Liver (tissue), 9 donors: ENCODE measurements around the gene MROH9. TPM values are rescaled to one million over a fixed set of nuclear protein-coding genes. Genes with fewer than 3 reads are reported as not detected.

ENCODE experiments used
- DNase-seq: peaks from one replicate; pipeline ENCODE4 v3.0.0-alpha.2; 2017; ENCODE audit warnings: low spot score
- H3K27ac ChIP-seq, 2 donors: one replicate each; pipeline ENCODE4 v1.7.0; 2013; ENCODE audit warnings: inconsistent platforms in 2 of 2, low read length in 2 of 2, control low read depth in 1 of 2, low read depth in 1 of 2, mild to moderate bottlenecking in 1 of 2
- H3K27me3 ChIP-seq, 4 donors: one replicate each; pipeline versions ENCODE4 v1.6.1 to v1.7.0; 2013; ENCODE audit warnings: low read length in 3 of 4, inconsistent platforms in 1 of 4, mild to moderate bottlenecking in 1 of 4, moderate library complexity in 1 of 4; ENCODE audit not compliant: control insufficient read depth in 4 of 4, insufficient read depth in 4 of 4
- H3K36me3 ChIP-seq, 4 donors: one replicate each; pipeline versions ENCODE4 v1.6.1 to v1.7.0; 2013; ENCODE audit warnings: low read length in 3 of 4, mild to moderate bottlenecking in 3 of 4, low read depth in 1 of 4, moderate library complexity in 1 of 4; ENCODE audit not compliant: control insufficient read depth in 4 of 4, insufficient read depth in 3 of 4
- H3K4me1 ChIP-seq, 4 donors: one replicate each; pipeline versions ENCODE4 v1.6.1 to v1.7.0; 2013; ENCODE audit warnings: low read length in 3 of 4, mild to moderate bottlenecking in 3 of 4, moderate library complexity in 1 of 4; ENCODE audit not compliant: control insufficient read depth in 4 of 4, insufficient read depth in 4 of 4
- H3K4me3 ChIP-seq, 3 donors: one replicate each; pipeline versions ENCODE4 v1.6.1 to v1.7.0; 2013; ENCODE audit warnings: low read length in 3 of 3, control low read depth in 1 of 3, low read depth in 1 of 3, mild to moderate bottlenecking in 1 of 3
- H3K9ac ChIP-seq, 2 donors: one replicate each; pipeline ENCODE4 v1.7.0; 2013; ENCODE audit warnings: low read length in 2 of 2, mild to moderate bottlenecking in 2 of 2, moderate library complexity in 2 of 2, control low read depth in 1 of 2, low read depth in 1 of 2
- H3K9me3 ChIP-seq, 4 donors: one replicate each; pipeline versions ENCODE4 v1.6.1 to v1.7.0; 2013; ENCODE audit warnings: low read length in 3 of 4; ENCODE audit not compliant: control insufficient read depth in 4 of 4
- EGR1 ChIP-seq, 2 donors: IDR thresholded peaks; 2 replicates each; pipeline ENCODE4 v1.6.1; 2016 to 2018; ENCODE audit warnings: antibody characterized with exemption in 2 of 2, low read depth in 2 of 2
- FOXA1 ChIP-seq: IDR thresholded peaks from 2 replicates; pipeline ENCODE4 v1.6.1; 2016; ENCODE audit warnings: antibody characterized with exemption
- GABPA ChIP-seq, 2 donors: IDR thresholded peaks in 1 of 2; conservative IDR thresholded peaks in 1 of 2; 2 replicates each; pipeline ENCODE4 v1.6.1; 2016; ENCODE audit warnings: antibody characterized with exemption in 2 of 2, mild to moderate bottlenecking in 1 of 2, moderate library complexity in 1 of 2
- HNF4G ChIP-seq: IDR thresholded peaks from 2 replicates; pipeline ENCODE4 v1.6.1; 2016; ENCODE audit warnings: antibody characterized with exemption
- JUND ChIP-seq, 2 donors: IDR thresholded peaks; 2 replicates each; pipeline ENCODE4 v1.6.1; 2016; ENCODE audit warnings: antibody characterized with exemption in 2 of 2
- RAD21 ChIP-seq, 2 donors: IDR thresholded peaks; 2 replicates each; pipeline ENCODE4 v1.6.1; 2016; ENCODE audit warnings: antibody characterized with exemption in 2 of 2, mild to moderate bottlenecking in 2 of 2
- RXRA ChIP-seq, 2 donors: IDR thresholded peaks; 2 replicates each; pipeline ENCODE4 v1.6.1; 2017 to 2018; ENCODE audit warnings: antibody characterized with exemption in 2 of 2, mild to moderate bottlenecking in 1 of 2
- SP1 ChIP-seq: IDR thresholded peaks from 2 replicates; pipeline ENCODE4 v1.6.1; 2018; ENCODE audit warnings: antibody characterized with exemption, mild to moderate bottlenecking
- TAF1 ChIP-seq: conservative IDR thresholded peaks from 2 replicates; pipeline ENCODE4 v1.6.1; 2016; ENCODE audit warnings: antibody characterized with exemption, mild to moderate bottlenecking
- YY1 ChIP-seq: IDR thresholded peaks from 2 replicates; pipeline ENCODE4 v1.6.1; 2016; ENCODE audit warnings: antibody characterized with exemption, mild to moderate bottlenecking
- WGBS: extraction: QIAGEN DNeasy Blood & Tissue Kit; methylation state at CpG from one replicate; pipeline ENCODE4 v1.1.7; 2013; 5-methylcytosine and 5-hydroxymethylcytosine counted together
- polyA plus RNA-seq, 2 donors: library from polyadenylated mRNA; stranded (reverse) in 1 of 2; unstranded in 1 of 2; fragments of 200-250 nt in 1 of 2; fragments of >200 nt in 1 of 2; fragmentation: Nextera tagmentation in 1 of 2; extraction: Ambion mirVana in 1 of 2; gene quantifications; one replicate each; pipeline versions ENCODE4 v1.2.1 to v1.2.3, GENCODE V29; 2013 to 2015
- total RNA-seq, 2 donors: library from RNA; depleted of rRNA; stranded (reverse); fragments of >200 nt; gene quantifications; one replicate each; pipeline ENCODE4 v1.2.3, GENCODE V29; 2014
- TF ChIP-seq, protein P1 (sequence below): IDR thresholded peaks from 2 replicates; pipeline ENCODE4 v1.6.1; 2016; ENCODE audit warnings: antibody characterized with exemption, mild to moderate bottlenecking
- TF ChIP-seq, protein P2 (sequence below): fragments of 150-350 bp; IDR thresholded peaks from 2 replicates; pipeline ENCODE4 v1.5.1; 2017; ENCODE audit warnings: improper control_type of control experiment, low read depth, low read length; ENCODE audit not compliant: missing input control
- TF ChIP-seq, protein P3 (sequence below): IDR thresholded peaks from 2 replicates; pipeline ENCODE4 v1.6.1; 2016; ENCODE audit warnings: antibody characterized with exemption
- donor health status: healthy.
- donor health status: healthy.
- donor health status: healthy.
- donor health status: healthy.
- donor health status: healthy.

Gene MROH9
- total and polyA plus RNA-seq, 4 donors = not detected

DNA sequence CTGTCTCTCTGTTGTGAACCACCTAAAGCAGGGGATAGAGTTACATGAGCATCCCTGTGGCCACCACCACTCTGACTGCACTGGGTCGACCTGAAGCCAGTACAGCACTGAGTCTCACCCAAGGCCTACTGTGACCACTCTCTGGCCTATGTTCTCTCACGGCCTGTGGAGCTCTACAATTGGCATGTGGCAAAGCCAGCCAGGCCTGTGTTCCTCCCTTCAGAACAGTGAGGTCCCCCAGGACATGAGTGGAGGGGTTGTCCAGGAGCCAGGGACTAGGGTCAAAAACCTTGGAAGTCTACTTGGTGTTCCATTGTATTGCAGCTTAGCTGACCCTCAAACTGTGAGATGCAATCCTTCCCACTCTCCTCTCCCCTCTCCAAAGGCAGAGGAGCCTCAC lies 112.7 kb downstream of the MROH9 start (continued):
- TF ChIP-seq, protein P1, sequence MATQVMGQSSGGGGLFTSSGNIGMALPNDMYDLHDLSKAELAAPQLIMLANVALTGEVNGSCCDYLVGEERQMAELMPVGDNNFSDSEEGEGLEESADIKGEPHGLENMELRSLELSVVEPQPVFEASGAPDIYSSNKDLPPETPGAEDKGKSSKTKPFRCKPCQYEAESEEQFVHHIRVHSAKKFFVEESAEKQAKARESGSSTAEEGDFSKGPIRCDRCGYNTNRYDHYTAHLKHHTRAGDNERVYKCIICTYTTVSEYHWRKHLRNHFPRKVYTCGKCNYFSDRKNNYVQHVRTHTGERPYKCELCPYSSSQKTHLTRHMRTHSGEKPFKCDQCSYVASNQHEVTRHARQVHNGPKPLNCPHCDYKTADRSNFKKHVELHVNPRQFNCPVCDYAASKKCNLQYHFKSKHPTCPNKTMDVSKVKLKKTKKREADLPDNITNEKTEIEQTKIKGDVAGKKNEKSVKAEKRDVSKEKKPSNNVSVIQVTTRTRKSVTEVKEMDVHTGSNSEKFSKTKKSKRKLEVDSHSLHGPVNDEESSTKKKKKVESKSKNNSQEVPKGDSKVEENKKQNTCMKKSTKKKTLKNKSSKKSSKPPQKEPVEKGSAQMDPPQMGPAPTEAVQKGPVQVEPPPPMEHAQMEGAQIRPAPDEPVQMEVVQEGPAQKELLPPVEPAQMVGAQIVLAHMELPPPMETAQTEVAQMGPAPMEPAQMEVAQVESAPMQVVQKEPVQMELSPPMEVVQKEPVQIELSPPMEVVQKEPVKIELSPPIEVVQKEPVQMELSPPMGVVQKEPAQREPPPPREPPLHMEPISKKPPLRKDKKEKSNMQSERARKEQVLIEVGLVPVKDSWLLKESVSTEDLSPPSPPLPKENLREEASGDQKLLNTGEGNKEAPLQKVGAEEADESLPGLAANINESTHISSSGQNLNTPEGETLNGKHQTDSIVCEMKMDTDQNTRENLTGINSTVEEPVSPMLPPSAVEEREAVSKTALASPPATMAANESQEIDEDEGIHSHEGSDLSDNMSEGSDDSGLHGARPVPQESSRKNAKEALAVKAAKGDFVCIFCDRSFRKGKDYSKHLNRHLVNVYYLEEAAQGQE = no peak
- TF ChIP-seq GABPA (IDR thresholded peaks at IDR 0.05 in 1 of 2, conservative IDR thresholded peaks at IDR 0.05 in 1 of 2) = no peak

DNA sequence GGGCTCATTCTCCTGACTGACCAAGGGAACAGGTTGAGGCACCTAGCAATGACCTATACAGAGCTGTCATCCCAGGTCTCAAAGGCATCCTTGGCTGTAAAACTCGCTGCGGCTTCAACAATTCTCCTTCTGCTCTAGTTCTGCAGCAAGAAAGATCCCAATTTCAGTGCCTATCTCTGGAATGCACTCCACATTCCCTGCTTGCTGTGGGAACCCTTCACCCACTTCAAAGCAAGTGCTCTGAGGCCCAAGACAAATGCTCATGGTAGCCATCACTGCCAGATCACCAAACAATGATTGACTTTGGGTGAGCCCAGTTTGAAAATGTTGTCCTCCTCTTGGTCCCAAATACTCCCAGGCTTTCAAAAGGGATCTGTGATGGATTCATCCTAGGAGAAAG lies 117.6 kb downstream of the MROH9 start:
- DNase-seq = no peak
- Histone ChIP-seq H3K9ac (no peak overlapping the region), H3K36me3 (no peaks in the 10 kb centered on the region), H3K27ac (no peak overlapping the region), H3K27me3 (no peaks in the 10 kb centered on the region), H3K9me3 (no peaks in the 10 kb centered on the region), H3K4me3 (no peak overlapping the region), H3K4me1 (no peaks in the 10 kb centered on the region)
- TF ChIP-seq, protein P2, sequence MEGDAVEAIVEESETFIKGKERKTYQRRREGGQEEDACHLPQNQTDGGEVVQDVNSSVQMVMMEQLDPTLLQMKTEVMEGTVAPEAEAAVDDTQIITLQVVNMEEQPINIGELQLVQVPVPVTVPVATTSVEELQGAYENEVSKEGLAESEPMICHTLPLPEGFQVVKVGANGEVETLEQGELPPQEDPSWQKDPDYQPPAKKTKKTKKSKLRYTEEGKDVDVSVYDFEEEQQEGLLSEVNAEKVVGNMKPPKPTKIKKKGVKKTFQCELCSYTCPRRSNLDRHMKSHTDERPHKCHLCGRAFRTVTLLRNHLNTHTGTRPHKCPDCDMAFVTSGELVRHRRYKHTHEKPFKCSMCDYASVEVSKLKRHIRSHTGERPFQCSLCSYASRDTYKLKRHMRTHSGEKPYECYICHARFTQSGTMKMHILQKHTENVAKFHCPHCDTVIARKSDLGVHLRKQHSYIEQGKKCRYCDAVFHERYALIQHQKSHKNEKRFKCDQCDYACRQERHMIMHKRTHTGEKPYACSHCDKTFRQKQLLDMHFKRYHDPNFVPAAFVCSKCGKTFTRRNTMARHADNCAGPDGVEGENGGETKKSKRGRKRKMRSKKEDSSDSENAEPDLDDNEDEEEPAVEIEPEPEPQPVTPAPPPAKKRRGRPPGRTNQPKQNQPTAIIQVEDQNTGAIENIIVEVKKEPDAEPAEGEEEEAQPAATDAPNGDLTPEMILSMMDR = no peak
- TF ChIP-seq EGR1 (IDR thresholded peaks at IDR 0.05; ENCODE audit: low read depth in 2 of 2) = no peak
- no peak for TF ChIP-seq GABPA (IDR thresholded peaks at IDR 0.05 in 1 of 2, conservative IDR thresholded peaks at IDR 0.05 in 1 of 2)
- no peak for TF ChIP-seq RXRA (IDR thresholded peaks at IDR 0.05)
- TF ChIP-seq SP1 = no peak
- TF ChIP-seq JUND (IDR thresholded peaks at IDR 0.05) = no peak
- TF ChIP-seq YY1 = no peak
- no peak for TF ChIP-seq RAD21 (IDR thresholded peaks at IDR 0.05)
- no peak for TF ChIP-seq TAF1
- TF ChIP-seq FOXA1 = no peak
- 66% methylated on average over 2 of the region's 2 CpGs for WGBS

DNA sequence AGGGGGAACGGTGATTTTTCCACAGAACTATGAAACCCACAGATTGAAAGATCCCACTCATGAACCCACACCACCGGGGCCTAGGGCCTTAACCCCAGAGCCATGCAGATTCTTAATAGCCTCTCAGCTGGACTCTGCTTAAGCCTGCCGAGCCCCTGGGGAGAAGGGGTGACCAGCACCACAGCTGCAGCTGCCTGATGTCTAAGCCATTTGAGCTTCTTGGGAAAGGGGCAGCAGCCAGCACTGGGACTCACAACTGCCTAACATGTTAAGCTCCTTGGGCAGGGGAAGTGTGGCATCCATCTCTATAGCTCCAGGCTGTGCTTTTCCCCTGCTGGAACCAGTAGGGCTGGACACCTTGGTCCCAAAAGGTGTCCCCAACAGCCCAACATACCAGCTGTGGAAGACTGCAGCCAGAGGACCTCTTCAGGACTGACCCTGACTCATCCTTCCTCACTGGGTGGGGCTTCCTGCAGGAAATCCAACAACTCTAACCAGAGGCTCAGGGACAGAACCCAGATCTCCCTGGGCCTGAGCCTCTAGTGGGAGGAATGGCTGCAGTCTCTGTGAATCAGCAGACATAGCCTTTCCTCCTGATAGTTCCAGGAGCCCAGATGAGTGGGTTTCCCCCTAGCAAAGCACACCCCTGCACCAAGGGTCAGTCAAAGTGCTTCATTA lies 120.8 kb downstream of the MROH9 start:
- Histone ChIP-seq H3K27ac (no peak overlapping the region), H3K9me3 (no peaks in the 10 kb centered on the region), H3K27me3 (no peaks in the 10 kb centered on the region), H3K4me3 (no peak overlapping the region), H3K9ac (no peak overlapping the region), H3K4me1 (no peaks in the 10 kb centered on the region), H3K36me3 (no peaks in the 10 kb centered on the region)
- DNase-seq = no peak
- TF ChIP-seq, protein P2 = no peak
- TF ChIP-seq FOXA1 = no peak
- TF ChIP-seq, protein P3, sequence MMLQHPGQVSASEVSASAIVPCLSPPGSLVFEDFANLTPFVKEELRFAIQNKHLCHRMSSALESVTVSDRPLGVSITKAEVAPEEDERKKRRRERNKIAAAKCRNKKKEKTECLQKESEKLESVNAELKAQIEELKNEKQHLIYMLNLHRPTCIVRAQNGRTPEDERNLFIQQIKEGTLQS = no peak
- TF ChIP-seq EGR1 (IDR thresholded peaks at IDR 0.05; ENCODE audit: low read depth in 2 of 2) = no peak
- TF ChIP-seq HNF4G = no peak
- 88% methylated on average over 3 of the region's 3 CpGs for WGBS
